GM19240 (cell line): ENCODE results near the gene CSNK1G1.

Source experiments
- DNase-seq: peaks from one replicate; pipeline ENCODE4 v3.0.0; 2011; ENCODE audit warnings: low spot score; ENCODE audit not compliant: insufficient read length

Gene CSNK1G1

DNA sequence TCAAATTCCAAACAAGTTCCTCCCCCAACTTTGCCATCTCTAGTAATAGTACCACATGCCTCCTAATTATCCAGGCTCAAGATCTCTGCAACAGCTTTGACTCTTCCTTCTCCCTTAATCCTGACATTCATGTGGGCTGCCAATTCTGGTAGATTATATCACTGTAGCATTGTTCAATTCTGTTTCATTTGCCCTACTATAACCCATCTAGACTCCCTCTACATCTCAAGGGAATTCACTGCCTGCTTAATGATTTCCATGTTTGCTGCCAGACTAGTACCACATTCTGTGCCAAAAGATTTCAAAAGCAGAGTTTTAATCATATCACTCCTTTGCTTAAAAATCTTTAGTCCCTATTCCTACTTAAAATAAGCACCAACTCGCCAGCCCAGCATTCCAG lies 158.5 kb downstream of the CSNK1G1 start:
- DNase-seq, result no peak

DNA sequence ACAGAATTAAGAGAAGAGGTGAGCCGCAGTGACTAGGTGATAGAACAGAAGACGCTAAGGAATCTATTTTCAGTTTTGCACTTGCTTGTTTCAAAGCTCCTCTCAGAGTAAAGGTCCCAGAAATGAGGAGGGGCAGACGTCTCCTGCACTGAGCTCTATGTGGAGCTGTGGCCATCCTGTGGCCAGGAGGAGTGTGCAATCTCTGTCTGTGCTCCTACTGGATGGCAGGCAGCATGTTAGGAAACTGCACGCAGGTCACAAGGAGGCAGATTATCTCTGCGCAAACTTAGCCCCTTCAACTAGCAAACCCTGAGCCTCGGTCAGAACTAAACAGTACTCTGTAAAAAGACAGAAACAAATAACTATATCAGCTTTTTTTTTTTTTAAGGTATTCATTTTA lies 162.0 kb downstream of the CSNK1G1 start:
- DNase-seq, result no peak

DNA sequence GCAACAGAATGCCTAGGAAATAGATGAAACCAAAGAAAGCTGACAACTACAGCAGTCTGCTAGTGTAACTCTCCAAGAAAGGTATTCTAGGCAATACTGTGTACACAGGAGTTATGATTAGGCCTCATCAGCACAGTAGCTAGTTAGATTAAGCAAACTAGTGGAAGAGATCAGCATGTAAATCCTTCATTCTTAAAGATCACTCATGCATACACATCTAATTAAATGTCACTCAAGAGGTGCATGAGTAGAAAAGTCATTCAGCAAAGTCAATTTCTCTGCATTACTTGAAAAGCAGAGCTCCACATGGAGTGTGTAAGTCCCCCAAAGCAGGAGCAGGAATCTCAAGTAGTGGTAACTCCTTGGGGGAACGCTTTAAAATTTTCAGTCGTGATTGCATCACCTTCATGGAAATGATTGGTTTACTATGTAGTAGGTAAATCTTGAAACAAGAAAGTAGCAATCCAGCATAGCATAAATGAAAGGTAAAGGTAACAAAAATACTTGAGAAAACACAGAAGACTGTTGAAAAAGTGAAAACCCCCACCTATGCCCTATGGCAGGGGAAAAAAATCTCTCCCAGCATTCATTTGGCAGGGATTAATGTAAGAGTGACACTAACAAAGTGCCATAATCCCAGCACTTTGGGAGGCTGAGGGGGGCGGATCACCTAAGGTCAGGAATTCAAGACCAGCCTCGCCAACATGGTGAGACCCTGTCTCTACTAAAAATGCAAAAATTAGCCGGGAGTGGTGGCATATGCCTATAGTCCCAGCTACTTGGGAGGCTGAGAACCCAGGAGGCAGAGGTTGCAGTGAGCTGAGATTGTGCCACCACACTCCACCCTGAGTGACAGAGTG lies 163.8 kb downstream of the CSNK1G1 start:
- DNase-seq, result no peak

DNA sequence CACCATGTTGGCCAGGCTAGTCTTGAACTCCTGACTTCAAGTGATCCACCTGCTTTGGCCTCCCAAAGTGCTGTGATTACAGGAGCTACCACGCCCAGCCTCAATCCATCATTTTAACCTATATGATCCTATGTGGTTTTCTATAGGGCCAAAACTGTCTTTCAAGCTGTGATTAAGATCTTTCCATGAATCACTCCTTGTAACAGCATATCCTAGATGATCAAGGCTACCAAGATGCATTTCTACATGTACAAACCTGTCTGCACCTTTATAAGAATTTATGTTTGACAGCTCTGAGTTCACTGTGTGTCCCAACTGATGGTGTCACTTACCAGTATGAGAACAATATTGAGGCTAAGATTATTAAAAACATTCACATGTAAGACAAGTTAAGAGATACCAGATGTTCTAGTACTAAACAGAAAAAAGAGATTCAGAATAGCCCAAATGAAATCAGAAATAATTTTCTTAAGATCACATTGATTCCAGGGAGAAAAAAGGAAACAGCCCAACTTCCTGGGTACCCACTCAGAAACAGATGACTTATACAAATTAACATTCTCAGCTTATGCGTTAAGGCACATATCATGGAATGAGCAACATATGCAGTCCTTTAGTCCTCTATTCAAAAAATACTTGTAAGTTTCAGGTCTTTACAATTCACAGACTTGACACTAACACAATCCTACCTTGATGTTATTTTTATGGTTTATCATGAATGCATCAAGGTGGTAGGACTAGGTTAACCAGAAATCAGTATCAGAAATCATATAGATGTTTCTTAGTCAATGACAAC lies 168.4 kb downstream of the CSNK1G1 start:
- DNase-seq, result no peak

DNA sequence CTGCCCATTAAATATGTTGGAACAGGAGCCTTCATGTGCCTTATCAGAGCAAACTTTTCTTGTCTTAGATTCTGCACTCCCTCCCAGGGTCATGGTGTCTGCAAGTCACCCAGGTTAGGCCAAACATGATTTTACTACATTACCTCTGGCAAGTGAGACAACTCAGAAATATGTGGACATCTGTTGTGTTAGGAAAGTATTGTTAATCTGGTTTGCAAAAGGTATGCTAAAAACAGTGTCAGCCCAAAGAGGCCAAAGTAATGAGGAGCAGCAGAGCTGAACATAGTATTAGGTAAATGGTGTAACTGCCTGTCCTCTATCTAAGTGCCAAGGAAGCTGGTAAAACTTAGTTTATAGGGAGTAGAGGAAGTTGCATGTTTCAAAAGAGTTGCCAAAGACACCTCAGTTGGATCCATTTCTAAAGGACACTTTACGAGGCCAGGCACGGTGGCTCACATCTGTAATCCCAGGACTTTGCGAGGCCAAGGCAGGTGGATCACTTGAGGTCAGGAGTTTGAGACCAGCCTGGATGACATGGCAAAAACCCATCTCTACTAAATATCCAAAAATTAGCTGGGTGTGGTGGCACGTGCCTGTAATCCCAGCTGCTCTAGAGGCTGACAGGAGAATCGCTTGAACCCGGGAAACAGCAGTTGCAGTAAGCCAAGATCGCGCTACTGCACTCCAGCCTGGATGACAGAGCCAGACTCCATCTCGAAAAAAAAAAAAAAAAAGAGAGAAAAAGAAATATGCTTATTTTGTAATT lies 170.6 kb downstream of the CSNK1G1 start:
- DNase-seq, result no peak

DNA sequence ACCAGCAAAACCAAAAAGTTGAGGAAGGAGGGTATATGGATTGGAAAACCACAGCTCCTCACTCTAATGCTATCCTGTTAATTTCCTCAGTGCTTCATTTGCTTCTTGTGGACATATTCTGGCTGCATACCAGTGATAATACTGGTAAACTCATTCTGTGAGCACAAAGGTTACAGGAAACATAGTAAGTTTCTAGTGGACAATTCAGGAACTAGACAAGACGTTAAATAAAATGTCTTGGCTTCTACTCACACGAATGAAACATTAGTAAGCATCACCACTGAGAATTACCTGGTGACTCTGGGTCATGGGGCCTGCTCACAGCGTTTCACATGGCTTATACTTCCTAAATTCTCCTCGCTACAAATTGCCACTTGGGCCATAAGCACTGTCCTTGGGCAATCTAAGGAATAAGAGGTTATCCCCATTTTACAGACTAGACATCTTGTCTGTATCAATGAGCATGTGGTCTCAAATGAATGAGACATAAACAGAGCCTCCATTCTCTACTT lies 173.1 kb downstream of the CSNK1G1 start:
- no peak for DNase-seq

DNA sequence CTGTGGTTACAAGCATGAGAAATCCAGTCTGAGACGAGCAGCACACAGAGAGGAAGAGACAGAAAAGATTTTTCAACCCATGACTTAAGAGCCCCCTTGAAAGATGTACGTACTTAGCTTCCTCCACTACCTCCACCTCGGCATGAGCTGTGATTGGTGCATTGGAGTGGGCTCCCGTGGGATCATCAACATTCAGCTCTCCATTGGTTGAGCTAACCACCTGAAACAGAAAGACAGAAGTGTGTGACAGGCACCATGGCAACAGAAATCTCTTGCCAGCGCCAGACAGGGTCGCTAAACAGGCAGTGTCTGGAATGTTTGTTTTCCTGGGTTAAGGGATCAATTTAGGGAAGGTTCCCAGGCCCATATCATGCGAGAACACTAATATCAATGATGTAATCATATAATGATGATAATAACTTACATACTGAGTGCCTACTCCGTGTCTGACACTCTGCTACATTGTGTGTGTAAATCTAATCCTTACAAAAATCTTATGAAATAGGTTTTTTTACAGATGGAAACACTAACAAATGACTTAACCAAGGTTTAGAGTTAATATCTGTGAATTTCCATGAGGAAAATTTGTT lies 175.6 kb downstream of the CSNK1G1 start:
- peak; percentile 42 for DNase-seq

DNA sequence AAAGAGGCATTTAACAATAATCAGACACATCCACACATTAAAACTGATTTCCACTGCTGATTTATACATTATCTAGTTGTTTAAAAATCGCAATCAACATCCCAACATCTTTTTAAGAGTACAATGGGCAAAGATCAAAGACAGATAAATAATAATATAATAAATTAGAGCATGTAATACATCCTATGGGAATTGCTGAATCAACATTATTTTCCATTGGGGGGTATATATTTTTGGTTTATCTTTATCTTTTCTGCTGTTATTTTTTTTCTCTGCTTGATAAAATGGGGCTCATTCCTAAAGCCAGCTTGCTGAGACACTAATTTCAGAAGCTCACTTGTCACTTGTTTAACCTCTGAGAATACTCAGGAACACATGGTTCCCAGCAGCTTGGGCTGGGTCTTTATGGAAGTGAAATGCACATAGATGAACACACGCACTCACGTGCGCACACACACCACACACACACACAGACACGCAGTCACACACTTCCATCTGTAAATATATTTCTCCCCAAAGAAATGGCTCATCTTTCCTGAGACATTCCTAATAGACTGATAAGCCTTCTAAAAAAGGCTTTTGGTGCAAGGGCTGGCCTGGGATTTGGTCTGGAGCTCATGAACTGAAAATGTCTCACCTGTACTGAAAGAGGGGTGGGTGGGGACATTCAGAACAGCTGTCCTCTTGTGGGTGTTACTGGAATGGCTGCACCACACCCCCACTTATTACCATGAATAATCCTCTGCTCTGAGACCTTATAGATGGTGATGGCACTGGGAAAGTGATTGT lies 189.7 kb downstream of the CSNK1G1 start:
- DNase-seq, result no peak

DNA sequence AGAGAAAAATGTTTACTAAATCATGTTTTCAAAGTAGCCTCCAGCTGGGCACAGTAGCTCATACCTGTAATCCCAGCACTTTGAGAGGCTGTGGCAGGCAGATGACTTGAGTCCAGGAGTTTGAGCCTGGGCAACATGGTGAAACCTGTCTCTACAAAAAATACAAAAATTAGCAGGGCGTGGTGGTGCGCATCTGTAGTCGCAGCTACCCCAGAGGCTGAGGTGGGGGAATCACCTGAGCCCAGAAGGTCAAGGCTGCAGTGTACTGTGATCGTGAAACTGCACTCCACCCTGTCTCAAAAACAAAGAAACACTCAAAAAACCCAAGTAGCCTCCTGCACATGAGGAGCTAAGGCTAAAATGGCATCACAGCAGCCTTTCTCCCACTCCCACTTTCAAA lies 191.5 kb downstream of the CSNK1G1 start:
- no peak for DNase-seq

DNA sequence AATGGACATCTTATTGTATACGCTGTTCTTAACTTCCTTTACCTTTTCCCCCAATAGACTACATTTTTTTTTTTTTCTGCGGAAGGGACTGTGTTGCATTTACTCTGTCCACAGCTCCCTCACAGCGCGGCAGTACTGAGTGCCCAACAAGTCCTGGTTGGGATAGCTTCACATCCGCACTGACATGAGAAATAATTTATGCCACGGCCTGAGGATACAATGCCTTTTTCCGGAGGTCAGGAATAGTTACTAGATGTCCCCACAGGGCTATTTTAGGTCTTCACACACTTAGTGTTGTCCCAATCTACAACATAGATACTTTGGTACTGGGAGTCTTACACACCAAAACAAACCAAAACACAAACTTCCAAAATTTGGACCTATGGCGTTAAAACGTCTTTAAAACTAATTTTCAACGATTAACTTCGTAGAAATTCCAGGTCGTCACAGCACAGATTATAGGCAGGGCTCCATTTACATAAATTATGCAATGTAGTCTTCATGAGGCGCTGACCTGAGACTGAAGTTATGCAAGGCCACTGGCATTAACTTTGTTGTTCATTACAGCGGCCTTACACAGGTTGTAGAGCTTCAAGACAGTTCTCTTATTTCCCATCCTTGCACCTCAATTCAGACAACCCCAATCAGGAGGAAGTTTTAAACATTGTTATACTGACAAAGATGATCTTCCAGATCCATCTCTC lies 192.2 kb downstream of the CSNK1G1 start:
- DNase-seq, result no peak

DNA sequence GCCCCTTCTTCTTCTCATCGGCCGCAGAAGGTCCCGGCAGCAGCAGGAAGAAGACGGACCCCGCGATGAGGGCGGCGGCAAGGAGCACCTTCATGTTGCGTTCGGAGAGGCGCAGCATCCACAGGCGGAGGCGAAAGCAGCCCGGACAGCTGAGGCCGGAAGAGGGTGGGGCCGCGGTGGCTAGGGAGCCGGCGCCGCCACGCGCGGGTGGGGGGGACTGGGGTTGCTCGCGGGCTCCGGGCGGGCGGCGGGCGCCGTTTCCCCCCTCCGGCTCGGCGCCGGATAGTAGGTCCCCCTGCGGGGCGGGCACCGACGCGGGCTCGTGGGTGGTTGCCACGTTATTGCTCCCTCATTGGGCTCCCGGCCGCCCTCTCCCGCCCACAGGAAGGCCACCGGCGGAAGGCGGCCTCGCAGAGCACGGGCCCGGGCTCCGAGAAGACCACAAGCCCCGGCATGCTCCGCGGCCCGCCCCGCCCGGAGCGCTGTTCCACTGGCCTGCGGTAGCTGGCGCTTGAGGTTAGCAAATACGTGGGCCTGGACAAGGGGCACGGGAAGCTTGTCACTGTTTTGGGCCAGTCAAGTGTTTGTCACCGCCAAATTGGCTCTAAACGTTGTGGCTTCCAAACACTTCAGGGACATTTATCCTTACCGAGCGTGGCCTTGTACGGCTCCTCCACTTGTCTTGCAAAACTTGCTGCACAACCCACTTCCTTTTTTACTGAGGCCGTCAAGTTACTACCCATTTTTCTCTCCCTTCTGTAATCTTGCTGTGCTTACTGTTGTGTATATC lies 192.9 kb downstream of the CSNK1G1 start, which contains the start of gene PPIB:
Gene PPIB (minus strand): TSS at position 154 of the 790 bp plus-strand sequence. CDS start 36 bp downstream, at position 118.
- peak; percentile 83 for DNase-seq

DNA sequence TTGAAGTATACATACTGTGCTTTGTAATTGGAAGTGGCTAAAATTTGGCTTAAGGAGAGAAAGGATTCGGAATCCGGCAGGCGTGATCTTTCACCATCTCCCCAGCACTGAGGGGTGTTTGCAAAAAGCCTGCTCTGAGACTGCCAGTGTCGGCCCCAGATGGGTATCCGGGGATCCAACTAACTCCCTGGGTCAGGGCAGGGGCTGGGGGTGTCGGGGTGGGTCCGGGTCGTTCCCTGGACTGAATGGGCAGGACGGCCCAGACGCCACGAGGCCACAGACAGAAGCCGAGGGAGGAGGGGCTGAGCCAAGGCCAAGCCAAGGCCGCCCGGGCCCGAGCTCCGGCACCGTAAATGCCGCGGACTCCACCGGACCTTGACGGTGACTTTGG lies 193.5 kb downstream of the CSNK1G1 start:
- DNase-seq, result no peak

DNA sequence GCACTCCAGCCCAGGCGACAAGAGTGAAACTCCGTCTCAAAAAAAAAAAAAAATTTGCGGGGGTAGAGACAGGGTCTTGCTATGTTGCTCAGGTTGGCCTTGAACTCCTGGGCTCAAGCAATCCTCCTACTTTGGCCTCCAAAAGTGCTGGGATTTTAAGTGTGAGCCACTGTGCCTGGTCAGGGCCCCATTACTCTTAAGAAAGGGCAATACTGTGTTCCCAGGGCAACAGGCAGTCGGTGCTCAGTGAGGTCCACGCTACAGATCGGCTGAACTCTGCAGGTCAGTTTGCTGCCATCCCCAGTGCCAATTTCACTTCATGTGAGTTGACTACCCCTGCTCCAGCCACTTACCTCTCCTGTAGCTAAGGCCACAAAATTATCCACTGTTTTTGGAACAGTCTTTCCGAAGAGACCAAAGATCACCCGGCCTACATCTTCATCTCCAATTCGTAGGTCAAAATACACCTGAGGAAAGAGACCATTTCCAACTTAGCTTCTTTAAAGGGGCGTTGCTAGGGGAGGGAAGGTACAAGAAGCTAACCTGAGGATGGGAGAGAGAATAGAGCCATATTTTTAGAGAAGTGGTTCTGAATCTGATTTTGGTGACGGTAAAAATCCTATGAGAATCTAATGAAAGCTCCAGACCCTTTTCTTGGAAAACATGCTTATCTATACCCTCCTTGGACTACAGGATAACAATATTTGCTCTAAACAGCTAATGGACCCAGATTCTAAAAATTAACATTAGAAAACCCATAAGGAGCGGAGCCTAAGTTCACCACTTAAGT lies 194.1 kb downstream of the CSNK1G1 start:
- DNase-seq, result no peak

DNA sequence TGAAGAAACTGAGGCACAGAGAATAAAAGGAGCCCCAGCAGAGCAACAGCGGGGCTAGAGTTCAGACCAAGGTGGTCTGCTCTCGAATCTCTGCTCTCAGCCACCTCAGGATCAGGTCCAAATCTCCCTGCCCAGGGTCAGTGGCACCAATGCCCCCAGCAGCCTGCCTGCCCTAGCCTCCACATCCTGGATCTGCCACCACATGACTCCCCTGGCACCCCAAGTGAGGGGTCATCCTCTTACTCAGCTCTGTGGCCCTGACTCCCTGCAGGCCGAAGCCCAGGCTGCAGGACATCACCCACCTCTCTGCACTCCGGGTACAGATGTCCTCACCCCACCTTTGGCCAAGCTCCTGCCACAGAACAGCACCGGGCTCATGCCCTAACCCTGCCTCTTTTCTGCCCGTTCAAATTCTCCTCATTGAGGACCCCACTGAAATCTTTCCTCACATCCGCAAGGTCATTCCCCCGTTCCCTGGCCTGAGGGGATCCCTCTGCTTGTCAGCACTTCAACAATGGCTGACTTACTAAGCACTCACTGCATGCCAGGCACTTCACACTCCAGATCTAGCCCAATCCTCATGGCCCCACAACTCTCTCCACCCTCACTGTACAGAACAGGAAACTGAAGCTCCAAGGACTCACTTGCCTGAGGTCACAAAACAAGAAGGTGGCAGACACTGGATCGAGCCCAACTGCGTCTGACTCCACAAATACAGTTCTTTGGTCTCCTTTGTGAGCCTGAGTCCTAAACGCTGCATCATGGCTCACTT lies 197.4 kb downstream of the CSNK1G1 start:
- DNase-seq, result no peak

DNA sequence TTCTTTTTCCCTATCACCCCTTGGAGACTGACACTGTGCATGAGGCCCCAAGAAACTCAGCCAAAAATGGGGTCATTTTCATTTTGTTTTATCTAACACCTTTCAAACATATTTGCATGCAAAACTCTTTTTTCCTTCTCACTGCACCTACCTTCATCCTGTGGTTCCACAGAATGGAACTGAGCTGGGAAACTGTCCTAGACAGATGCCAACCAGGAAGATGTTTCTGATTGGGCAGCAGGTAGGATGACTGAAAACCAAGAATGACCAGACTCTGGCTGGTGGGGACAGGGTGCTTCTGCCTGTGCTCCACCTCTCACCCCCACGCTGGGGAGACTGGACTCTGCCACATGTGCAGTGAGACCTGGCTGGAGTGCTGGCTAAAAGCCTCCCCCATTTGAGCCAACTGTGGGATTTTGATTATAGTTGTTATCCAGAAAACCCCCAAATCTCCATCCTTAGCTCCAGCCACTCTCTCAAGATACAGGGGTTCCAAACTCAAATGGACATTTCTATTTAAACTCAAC lies 198.3 kb downstream of the CSNK1G1 start:
- no peak for DNase-seq

DNA sequence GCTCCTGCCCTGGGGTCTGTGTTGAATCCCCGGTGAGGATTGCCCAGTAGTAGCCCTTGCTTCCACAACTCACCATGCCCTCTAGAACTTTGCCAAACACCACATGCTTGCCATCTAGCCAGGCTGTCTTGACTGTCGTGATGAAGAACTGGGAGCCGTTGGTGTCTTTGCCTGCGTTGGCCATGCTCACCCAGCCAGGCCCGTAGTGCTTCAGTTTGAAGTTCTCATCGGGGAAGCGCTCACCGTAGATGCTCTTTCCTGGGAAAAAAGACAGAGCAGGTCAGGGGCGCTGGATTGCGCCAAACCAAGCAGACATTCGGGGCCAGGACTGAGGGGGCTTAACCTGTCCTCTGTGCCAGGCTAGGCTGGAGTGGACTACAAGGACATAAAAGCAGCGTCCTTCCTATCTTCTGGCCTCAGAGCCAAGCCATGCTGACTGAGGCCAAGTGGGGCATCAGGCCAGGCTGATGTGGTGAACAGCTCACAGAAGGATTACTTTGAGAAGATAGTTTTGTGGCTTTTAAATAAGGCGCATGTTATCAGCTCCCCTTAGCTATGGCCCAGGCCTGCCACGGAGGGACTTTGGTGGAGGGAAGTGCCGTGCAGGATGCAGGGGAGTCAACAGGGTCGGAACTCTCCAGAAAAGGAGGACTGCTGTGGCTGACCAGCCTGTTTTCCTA lies 199.2 kb downstream of the CSNK1G1 start:
- no peak for DNase-seq
